SK-N-SH (cell line): ENCODE measurements around the gene TBPL2. TPM values are rescaled to one million over a fixed set of nuclear protein-coding genes. Genes with fewer than 3 reads are reported as not detected.

Experiments used
- CTCF ChIA-PET: fragments of 300-600, 350-600 bp; formaldehyde crosslinking; extraction: SDS; loops from one replicate; lab custom pipeline; 2021; lab: Yijun Ruan, JAX
- POLR2A ChIA-PET: fragments of 350-600 bp; sonication (Branson Sonifier 250); formaldehyde crosslinking; extraction: SDS; loops from one replicate; lab custom pipeline; 2020; ENCODE audit warnings: antibody characterized with exemption, inconsistent platforms; lab: Yijun Ruan, JAX
- DNase-seq: peaks from one replicate; pipeline ENCODE4 v3.0.0; 2012
- H2AFZ ChIP-seq: fragments of 200-600 bp; sonication (generic); 2 replicates; pipeline ENCODE4 v1.8.1; 2016; ENCODE audit warnings: antibody characterized with exemption, mild to moderate bottlenecking, low read depth
- H3F3A ChIP-seq: fragments of 200-600 bp; sonication (generic); replicated peaks from 2 replicates; pipeline ENCODE3; 2016; ENCODE audit warnings: antibody characterized with exemption, mild to moderate bottlenecking; ENCODE audit not compliant: insufficient read depth
- H3K27ac ChIP-seq, 2 experiments: fragments of 200-500 bp in 1 of 2; fragments of 200-600 bp in 1 of 2; sonication (Bioruptor generic) in 1 of 2; sonication (generic), shearing (Covaris generic) in 1 of 2; 2 replicates each; pipeline versions ENCODE4 v1.5.1 to v1.6.1; 2014 to 2016; ENCODE audit warnings: low read depth in 2 of 2, inconsistent platforms in 1 of 2, low read length in 1 of 2, mild to moderate bottlenecking in 1 of 2, mixed read lengths in 1 of 2
- H3K27me3 ChIP-seq: fragments of 200-600 bp; sonication (generic), shearing (Covaris generic); 2 replicates; pipeline ENCODE4 v1.6.1; 2016; ENCODE audit warnings: mixed run types; ENCODE audit not compliant: insufficient read depth
- H3K36me3 ChIP-seq, 2 experiments: fragments of 200-500 bp in 1 of 2; fragments of 200-600 bp in 1 of 2; sonication (Bioruptor generic) in 1 of 2; sonication (generic) in 1 of 2; replicated peaks in 1 of 2; 2 replicates each; pipeline versions ENCODE3 to v1.5.1; 2014 to 2016; ENCODE audit warnings: low read length in 1 of 2, mild to moderate bottlenecking in 1 of 2; ENCODE audit not compliant: insufficient read depth in 2 of 2, control insufficient read depth in 1 of 2
- H3K4me1 ChIP-seq, 2 experiments: fragments of 200-500 bp in 1 of 2; fragments of 200-600 bp in 1 of 2; sonication (Bioruptor generic) in 1 of 2; sonication (generic), shearing (Covaris generic) in 1 of 2; 2 replicates each; pipeline versions ENCODE4 v1.5.1 to v1.6.1; 2014 to 2016; ENCODE audit warnings: low read depth in 1 of 2, low read length in 1 of 2, mixed run types in 1 of 2; ENCODE audit not compliant: insufficient read depth in 2 of 2, control insufficient read depth in 1 of 2
- H3K4me2 ChIP-seq: fragments of 200-600 bp; sonication (generic), shearing (Covaris generic); 2 replicates; pipeline ENCODE4 v1.6.1; 2017; ENCODE audit warnings: mixed run types
- H3K4me3 ChIP-seq, 2 experiments: fragments of 200-500 bp in 1 of 2; fragments of 200-600 bp in 1 of 2; sonication (Bioruptor generic) in 1 of 2; sonication (generic), shearing (Covaris generic) in 1 of 2; 2 replicates each; pipeline versions ENCODE4 v1.5.1 to v1.8.1; 2014 to 2016; ENCODE audit warnings: low read depth in 2 of 2, inconsistent platforms in 1 of 2, low read length in 1 of 2, mild to moderate bottlenecking in 1 of 2, mixed read lengths in 1 of 2, moderate library complexity in 1 of 2
- H3K79me2 ChIP-seq: fragments of 200-600 bp; sonication (generic); 2 replicates; pipeline ENCODE4 v1.8.1; 2017; ENCODE audit warnings: mild to moderate bottlenecking; ENCODE audit not compliant: insufficient read depth
- H3K9ac ChIP-seq: fragments of 200-600 bp; sonication (generic); 2 replicates; pipeline ENCODE4 v1.6.1; 2017; ENCODE audit warnings: mixed run types
- H3K9me2 ChIP-seq: fragments of 200-600 bp; sonication (generic); 2 replicates; pipeline ENCODE4 v1.6.1; 2017; ENCODE audit warnings: mixed run types
- H3K9me3 ChIP-seq: fragments of 200-600 bp; sonication (generic); 2 replicates; pipeline ENCODE4 v1.6.1; 2017; ENCODE audit warnings: mixed run types, mild to moderate bottlenecking, moderate library complexity
- H4K20me1 ChIP-seq: fragments of 200-600 bp; sonication (generic); 2 replicates; pipeline ENCODE4 v1.6.1; 2017; ENCODE audit warnings: mild to moderate bottlenecking, mixed run types; ENCODE audit not compliant: insufficient read depth
- ELF1 ChIP-seq: IDR thresholded peaks from 2 replicates; pipeline ENCODE4 v1.4.0; 2012
- EP300 ChIP-seq, 2 experiments: IDR thresholded peaks; 2 replicates each; pipeline versions ENCODE4 v1.4.0 to v1.6.1; 2012; ENCODE audit warnings: borderline replicate concordance in 1 of 2, low read depth in 1 of 2, low read length in 1 of 2
- FOSL2 ChIP-seq: IDR thresholded peaks from 2 replicates; pipeline ENCODE4 v1.4.0; 2012; ENCODE audit warnings: low read depth, mild to moderate bottlenecking, moderate library complexity, borderline replicate concordance
- FOXM1 ChIP-seq: IDR thresholded peaks from 2 replicates; pipeline ENCODE4 v1.4.0; 2012; ENCODE audit warnings: low read depth, mild to moderate bottlenecking
- GATA2 ChIP-seq: sonication (generic); formaldehyde crosslinking; IDR thresholded peaks from 2 replicates; pipeline ENCODE4 v1.5.0; 2020; ENCODE audit warnings: mild to moderate bottlenecking, missing genetic modification reagents
- IRF3 ChIP-seq: fragments of 150-350 bp; IDR thresholded peaks from 2 replicates; pipeline ENCODE4 v1.6.1; 2016; ENCODE audit warnings: mild to moderate bottlenecking, low read depth, low read length
- JUND ChIP-seq: IDR thresholded peaks from 2 replicates; pipeline ENCODE4 v1.4.0; 2012
- MEF2A ChIP-seq: IDR thresholded peaks from 2 replicates; pipeline ENCODE4 v1.4.0; 2012; ENCODE audit warnings: low read depth, borderline replicate concordance
- MXI1 ChIP-seq: IDR thresholded peaks from 2 replicates; pipeline ENCODE4 v1.6.1; 2012; ENCODE audit warnings: mild to moderate bottlenecking, low read depth, low read length, improper control_type of control experiment
- NRF1 ChIP-seq: IDR thresholded peaks from 2 replicates; pipeline ENCODE4 v1.6.1; 2012; ENCODE audit warnings: low read depth, mild to moderate bottlenecking, low read length
- PBX3 ChIP-seq: IDR thresholded peaks from 2 replicates; pipeline ENCODE4; 2012
- POLR2AphosphoS5 ChIP-seq: IDR thresholded peaks from 2 replicates; pipeline ENCODE4 v1.6.1; 2012; ENCODE audit warnings: low read depth, low read length
- RAD21 ChIP-seq: IDR thresholded peaks from 2 replicates; pipeline ENCODE4 v1.6.1; 2012; ENCODE audit warnings: mild to moderate bottlenecking, low read length
- RCOR1 ChIP-seq: fragments of 150-350 bp; IDR thresholded peaks from 2 replicates; pipeline ENCODE4 v1.6.1; 2017; ENCODE audit warnings: antibody characterized with exemption, low read length
- RFX5 ChIP-seq: IDR thresholded peaks from 2 replicates; pipeline ENCODE4 v1.6.1; 2012; ENCODE audit warnings: mild to moderate bottlenecking, improper control_type of control experiment, low read length
- RXRA ChIP-seq: IDR thresholded peaks from 2 replicates; pipeline ENCODE4 v1.4.0; 2012; ENCODE audit warnings: low read depth, mild to moderate bottlenecking, borderline replicate concordance
- SIN3A ChIP-seq: IDR thresholded peaks from 2 replicates; pipeline ENCODE4 v1.6.1; 2012; ENCODE audit warnings: low read depth, mild to moderate bottlenecking, low read length, moderate library complexity, borderline replicate concordance
- SMC3 ChIP-seq: IDR thresholded peaks from 2 replicates; pipeline ENCODE4 v1.6.1; 2012; ENCODE audit warnings: low read depth, low read length, improper control_type of control experiment
- TAF1 ChIP-seq: IDR thresholded peaks from 2 replicates; pipeline ENCODE4 v1.6.1; 2012; ENCODE audit warnings: low read depth, mild to moderate bottlenecking, low read length, moderate library complexity, borderline replicate concordance
- TCF12 ChIP-seq: IDR thresholded peaks from 2 replicates; pipeline ENCODE4 v1.4.0; 2012
- USF2 ChIP-seq: fragments of 150-350 bp; IDR thresholded peaks from 2 replicates; pipeline ENCODE4 v1.6.1; 2017; ENCODE audit warnings: antibody characterized with exemption, low read length, low read depth, borderline replicate concordance
- YY1 ChIP-seq: IDR thresholded peaks from 2 replicates; pipeline ENCODE4 v1.4.0; 2012; ENCODE audit warnings: low read depth, mild to moderate bottlenecking
- ZBTB33 ChIP-seq: IDR thresholded peaks from 2 replicates; pipeline ENCODE4 v1.4.0; 2012; ENCODE audit warnings: low read depth, borderline replicate concordance
- WGBS: methylation state at CpG from one replicate; pipeline ENCODE4 v1.1.6; 2017; ENCODE audit warnings: low lambda C conversion rate; 5-methylcytosine and 5-hydroxymethylcytosine counted together
- polyA plus RNA-seq, 3 experiments: library from polyadenylated mRNA; depleted of rRNA; stranded (reverse); fragments of >200 nt; gene quantifications; 2 replicates each; pipeline ENCODE4 v1.2.3, GENCODE V29; 2012
- TF ChIP-seq, protein P1 (sequence below): IDR thresholded peaks from 2 replicates; pipeline ENCODE4 v1.4.0; 2012; ENCODE audit warnings: low read depth

The TBPL2 gene
- polyA plus RNA-seq, 1 of the 3 experiments (the other 2 are of a cell fraction): not detected

DNA sequence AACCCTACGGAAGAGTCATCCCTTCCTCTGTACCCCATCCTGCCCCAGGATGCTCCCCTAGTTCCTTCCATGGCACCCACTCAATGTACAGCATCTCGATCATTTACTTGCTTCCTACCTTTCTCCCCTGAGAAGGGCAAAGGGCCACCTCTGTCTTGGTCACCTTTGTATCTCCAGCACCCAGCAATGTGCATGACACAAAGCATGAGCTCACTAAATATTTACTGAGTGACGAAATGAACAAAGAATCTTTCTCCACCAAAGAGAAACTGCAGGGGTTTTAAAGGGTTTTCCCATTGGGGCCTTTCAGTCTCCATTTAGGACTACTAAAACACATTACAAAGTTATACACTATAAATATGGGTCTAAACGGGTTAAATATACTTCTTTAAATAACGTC, 59.4 kb downstream of the TBPL2 start:
- Histone ChIP-seq H2AFZ (no peak overlapping the region), H4K20me1 (no peaks in the 10 kb centered on the region), H3K79me2 (no peaks in the 10 kb centered on the region), H3K4me1 (no peaks in the 10 kb centered on the region), H3K9me3 (no peaks in the 10 kb centered on the region), H3K9me2 (no peaks in the 10 kb centered on the region), H3K36me3 (peaks cover 25 to 33% of the 10 kb centered on the region in 2 experiments), H3K27ac (no peak overlapping the region), H3K9ac (no peak overlapping the region), H3F3A (no peaks in the 10 kb centered on the region), H3K27me3 (no peaks in the 10 kb centered on the region), H3K4me2 (no peak overlapping the region), H3K4me3 (no peak overlapping the region)
- 86% methylated on average over 5 of the region's 5 CpGs for WGBS
- no peak for TF ChIP-seq ELF1
- no peak for TF ChIP-seq GATA2 (CRISPR knock-in tag)
- TF ChIP-seq FOXM1: no peak
- TF ChIP-seq ZBTB33: no peak
- TF ChIP-seq SMC3: no peak
- TF ChIP-seq SIN3A: no peak
- TF ChIP-seq TAF1: no peak
- TF ChIP-seq MEF2A: no peak
- TF ChIP-seq IRF3: no peak
- no peak for TF ChIP-seq RCOR1
- no peak for TF ChIP-seq USF2
- no peak for TF ChIP-seq FOSL2
- ChIA-PET POLR2A (no interaction called here), CTCF (no interaction called here)
- no peak for DNase-seq

GRCh38 chr14:55377236-55377635, 63.2 kb downstream of the TBPL2 start:
- peaks cover 20 to 37% of the 10 kb centered on the region in 2 experiments for H3K36me3 ChIP-seq
- DNase-seq: no peak
- no peaks in the 10 kb centered on the region for H4K20me1 ChIP-seq
- ChIA-PET POLR2A (no interaction called here), CTCF (interaction anchor here (3.5 kb wide), 1 partner anchor 22 kb away, joined by 18 read pairs; no protein-coding TSS in a partner anchor)
- H3K4me3 ChIP-seq: no peak overlapping the region
- H3K27me3 ChIP-seq: no peaks in the 10 kb centered on the region
- H3K9me3 ChIP-seq: no peaks in the 10 kb centered on the region
- H3K9ac ChIP-seq: no peak overlapping the region
- H2AFZ ChIP-seq: no peak overlapping the region
- 100% methylated on average over 5 of the region's 5 CpGs for WGBS
- H3K27ac ChIP-seq: no peak overlapping the region
- H3K4me1 ChIP-seq: no peaks in the 10 kb centered on the region
- no peaks in the 10 kb centered on the region for H3K79me2 ChIP-seq
- no peaks in the 10 kb centered on the region for H3F3A ChIP-seq
- H3K9me2 ChIP-seq: no peaks in the 10 kb centered on the region
- no peak overlapping the region for H3K4me2 ChIP-seq
- TF ChIP-seq IRF3 (no peak), RAD21 (no peak), JUND (no peak), SMC3 (no peak), MXI1 (no peak), RXRA (no peak), RCOR1 (no peak), SIN3A (no peak), NRF1 (no peak), YY1 (no peak), TCF12 (no peak), PBX3 (no peak), RFX5 (no peak), TAF1 (no peak), EP300 (IDR thresholded peaks at IDR 0.05; ENCODE audit: borderline replicate concordance in 1 of 2, low read depth in 1 of 2, low read length in 1 of 2) (no peak), POLR2AphosphoS5 (no peak)
- TF ChIP-seq, protein P1, sequence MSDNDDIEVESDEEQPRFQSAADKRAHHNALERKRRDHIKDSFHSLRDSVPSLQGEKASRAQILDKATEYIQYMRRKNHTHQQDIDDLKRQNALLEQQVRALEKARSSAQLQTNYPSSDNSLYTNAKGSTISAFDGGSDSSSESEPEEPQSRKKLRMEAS: no peak
